Measurements from ENCODE around the gene ZNF248. TPM values are rescaled to one million over a fixed set of nuclear protein-coding genes. Genes with fewer than 3 reads are reported as not detected.

The ZNF248 gene
- total and polyA plus RNA-seq, 4 donors: 1.8 to 7.9 (median 4.4) TPM

- TF ChIP-seq ZBTB33 (IDR thresholded peaks at IDR 0.05): no peak
- TF ChIP-seq RAD21 (IDR thresholded peaks at IDR 0.05): no peak
Observed at GRCh38 chr10:37794305-37794976, 63.0 kb downstream of the ZNF248 start (continued).

GRCh38 chr10:37789590-37789989 is 67.8 kb downstream of the ZNF248 start:
- no peaks in the 10 kb centered on the region for H3K36me3 ChIP-seq (ENCODE audit: control insufficient read depth in 4 of 4, insufficient read depth in 3 of 4, low read depth in 1 of 4, low read length in 3 of 4)
- peaks cover 6 to 16% (median 11%) of the 10 kb centered on the region in 4 donors for H3K9me3 ChIP-seq (ENCODE audit: control insufficient read depth in 4 of 4, low read length in 3 of 4)
- WGBS: 90% methylated on average over 2 of the region's 2 CpGs
- TF ChIP-seq REST (IDR thresholded peaks at IDR 0.05) (no peak), CTCF (IDR thresholded peaks at IDR 0.05; ENCODE audit: low read depth, low read length, missing input control) (no peak), FOXA2 (IDR thresholded peaks at IDR 0.05) (no peak), HNF4A (conservative IDR thresholded peaks at IDR 0.05) (no peak), JUND (IDR thresholded peaks at IDR 0.05) (no peak), ZBTB33 (IDR thresholded peaks at IDR 0.05) (no peak), RAD21 (IDR thresholded peaks at IDR 0.05) (no peak), YY1 (IDR thresholded peaks at IDR 0.05) (no peak), HNF4G (IDR thresholded peaks at IDR 0.05) (no peak), ATF3 (IDR thresholded peaks at IDR 0.05) (no peak), FOXA1 (IDR thresholded peaks at IDR 0.05) (no peak), MAX (IDR thresholded peaks at IDR 0.05) (no peak), TAF1 (conservative IDR thresholded peaks at IDR 0.05) (no peak), SP1 (IDR thresholded peaks at IDR 0.05) (no peak), EGR1 (IDR thresholded peaks at IDR 0.05; ENCODE audit: low read depth in 2 of 2) (no peak), GABPA (IDR thresholded peaks at IDR 0.05 in 1 of 2, conservative IDR thresholded peaks at IDR 0.05 in 1 of 2) (no peak), RXRA (IDR thresholded peaks at IDR 0.05) (no peak), NR2F2 (IDR thresholded peaks at IDR 0.05) (no peak)
- no peak overlapping the region for H3K27ac ChIP-seq (ENCODE audit: low read depth in 1 of 2, low read length in 2 of 2)
- DNase-seq (ENCODE audit: low spot score): no peak
- H3K27me3 ChIP-seq (ENCODE audit: control insufficient read depth in 4 of 4, insufficient read depth in 4 of 4, low read length in 3 of 4): no peaks in the 10 kb centered on the region
- no peaks in the 10 kb centered on the region for H3K4me1 ChIP-seq (ENCODE audit: control insufficient read depth in 4 of 4, insufficient read depth in 4 of 4, low read length in 3 of 4)
- no peak overlapping the region for H3K4me3 ChIP-seq (ENCODE audit: low read depth in 1 of 3, low read length in 3 of 3)
- H3K9ac ChIP-seq (ENCODE audit: low read depth in 1 of 2, low read length in 2 of 2): no peak overlapping the region
